GM18499 (cell line): Measurements from ENCODE around the gene DMAC2.
"Not testable (repeated sequence)": the region's sequence is repeated elsewhere in the genome, so short reads cannot be mapped to it uniquely, and the experiment has no call there.

Source experiments
- ATAC-seq: cut with Tn5 transposase; IDR thresholded peaks from one replicate; pipeline ENCODE4 v1.9.1; 2021; ENCODE audit warnings: moderate number of reproducible peaks; ENCODE audit not compliant: insufficient read depth, unreplicated experiment

Gene DMAC2

GRCh38 chr19:41403181-41403970, 36.3 kb downstream of the DMAC2 start:
- ATAC-seq: no peak

- no peak for ATAC-seq
Observed at GRCh38 chr19:41402010-41402409, 37.7 kb downstream of the DMAC2 start.

GRCh38 chr19:41401483-41401882, 38.2 kb downstream of the DMAC2 start:
- ATAC-seq: no peak

- no peak for ATAC-seq
Observed at GRCh38 chr19:41399525-41399924, 40.2 kb downstream of the DMAC2 start.

- ATAC-seq: no peak
Observed at GRCh38 chr19:41399091-41399490, 40.6 kb downstream of the DMAC2 start.

- no peak for ATAC-seq
Observed at GRCh38 chr19:41398598-41398997, 41.1 kb downstream of the DMAC2 start.

GRCh38 chr19:41398050-41398418, 41.7 kb downstream of the DMAC2 start:
- no peak for ATAC-seq

- ATAC-seq: peak; percentile 89
Observed at GRCh38 chr19:41397086-41398049, 42.3 kb downstream of the DMAC2 start, which contains the start of the genes BCKDHA and EXOSC5. Gene BCKDHA, plus strand, starts transcription at chr19:41397818. Its CDS starts 10 bp downstream, at chr19:41397828. Gene EXOSC5, minus strand, starts transcription at chr19:41397359. Its CDS starts 31 bp downstream, at chr19:41397328.

GRCh38 chr19:41395355-41395754, 44.4 kb downstream of the DMAC2 start:
- ATAC-seq: no peak

- no peak for ATAC-seq
Observed at GRCh38 chr19:41392775-41393174, 46.9 kb downstream of the DMAC2 start.

- no peak for ATAC-seq
Observed at GRCh38 chr19:41391618-41392017, 48.1 kb downstream of the DMAC2 start.

- no peak for ATAC-seq
Observed at GRCh38 chr19:41386442-41386841, 53.3 kb downstream of the DMAC2 start.

- ATAC-seq: no peak
Observed at GRCh38 chr19:41384351-41384750, 55.4 kb downstream of the DMAC2 start.

GRCh38 chr19:41381536-41381935, 58.2 kb downstream of the DMAC2 start:
- ATAC-seq: not testable (repeated sequence)
